IMR-90 (cell line): Measurements from ENCODE around the gene NUB1. TPM values are rescaled to one million over a fixed set of nuclear protein-coding genes. Genes with fewer than 3 reads are reported as not detected.

ENCODE experiments used
- ATAC-seq: fragments of 200-7000 bp; cut with Tn5 transposase; 2 replicates; pipeline ENCODE4 v1.9.1; 2020; ENCODE audit warnings: low read depth, mild to moderate bottlenecking, moderate library complexity
- BruUV-seq: library from RNA; stranded (reverse); fragments of 400-500 nt; replicated peaks from 2 replicates; lab custom pipeline; 2021; lab: Mats Ljungman, UMichigan
- CTCF ChIA-PET: fragments of 300-600 bp; formaldehyde crosslinking; extraction: SDS; loops from one replicate; lab custom pipeline; 2021; ENCODE audit warnings: antibody characterized with exemption; lab: Yijun Ruan, JAX
- POLR2A ChIA-PET: fragments of 300-600 bp; sonication (Branson Sonifier 250); formaldehyde crosslinking; loops from one replicate; lab custom pipeline; 2022; ENCODE audit warnings: antibody characterized with exemption; ENCODE audit not compliant: unreplicated experiment; lab: Charles Lee
- DNase-seq: peaks from one replicate; pipeline ENCODE4 v3.0.0; 2013
- H2AFZ ChIP-seq: replicated peaks from 2 replicates; pipeline ENCODE3; 2013; ENCODE audit warnings: low read length, mild to moderate bottlenecking; ENCODE audit not compliant: poor library complexity
- H2AK5ac ChIP-seq: 2 replicates; pipeline ENCODE4 v1.6.1; 2013; ENCODE audit warnings: low read depth, low read length, inconsistent platforms
- H2AK9ac ChIP-seq: replicated peaks from 2 replicates; pipeline ENCODE3; 2013; ENCODE audit warnings: mild to moderate bottlenecking, low read depth, low read length, moderate library complexity; ENCODE audit not compliant: poor library complexity
- H2BK120ac ChIP-seq: 2 replicates; pipeline ENCODE4 v1.6.1; 2013; ENCODE audit warnings: low read depth, low read length, inconsistent platforms
- H2BK15ac ChIP-seq: 3 replicates; pipeline ENCODE4 v1.6.1; 2013; ENCODE audit warnings: low read depth, low read length, inconsistent platforms
- H2BK20ac ChIP-seq: 2 replicates; pipeline ENCODE4 v1.6.1; 2013; ENCODE audit warnings: low read depth, mild to moderate bottlenecking, inconsistent platforms, low read length, moderate library complexity
- H2BK5ac ChIP-seq: 2 replicates; pipeline ENCODE4 v1.6.1; 2013; ENCODE audit warnings: mild to moderate bottlenecking, low read depth, low read length, inconsistent platforms; ENCODE audit not compliant: poor library complexity, severe bottlenecking
- H3K14ac ChIP-seq: replicated peaks from 2 replicates; pipeline ENCODE4 v1.6.1; 2013; ENCODE audit warnings: low read depth, low read length, inconsistent platforms
- H3K18ac ChIP-seq: 2 replicates; pipeline ENCODE4 v1.6.1; 2013; ENCODE audit warnings: low read depth, low read length, control low read depth
- H3K23ac ChIP-seq: 2 replicates; pipeline ENCODE4 v1.6.1; 2013; ENCODE audit warnings: low read depth, low read length, inconsistent platforms
- H3K27ac ChIP-seq: 2 replicates; pipeline ENCODE4 v1.5.1; 2013; ENCODE audit warnings: mild to moderate bottlenecking, control low read depth, low read length; ENCODE audit not compliant: insufficient read depth
- H3K27me3 ChIP-seq: 2 replicates; pipeline ENCODE4 v1.6.1; 2013; ENCODE audit warnings: low read length; ENCODE audit not compliant: control insufficient read depth, insufficient read depth
- H3K36me3 ChIP-seq: 2 replicates; pipeline ENCODE4 v1.6.1; 2013; ENCODE audit warnings: low read length, mixed read lengths; ENCODE audit not compliant: control insufficient read depth, insufficient read depth
- H3K4ac ChIP-seq: 2 replicates; pipeline ENCODE4 v1.6.1; 2013; ENCODE audit warnings: low read depth, low read length, inconsistent platforms
- H3K4me1 ChIP-seq: 2 replicates; pipeline ENCODE4 v1.6.1; 2013; ENCODE audit warnings: low read length, mixed read lengths; ENCODE audit not compliant: control insufficient read depth, insufficient read depth
- H3K4me2 ChIP-seq: 2 replicates; pipeline ENCODE4 v1.6.1; 2013; ENCODE audit warnings: low read depth, mild to moderate bottlenecking, control low read depth, low read length, moderate library complexity
- H3K4me3 ChIP-seq: 2 replicates; pipeline ENCODE4 v1.5.1; 2013; ENCODE audit warnings: low read depth, mild to moderate bottlenecking, control low read depth, low read length, moderate library complexity; ENCODE audit not compliant: insufficient read depth
- H3K56ac ChIP-seq: 2 replicates; pipeline ENCODE4 v1.6.1; 2013; ENCODE audit warnings: low read length, inconsistent platforms; ENCODE audit not compliant: insufficient read depth; ENCODE audit errors: extremely low read depth
- H3K79me1 ChIP-seq, 2 experiments: 2 replicates each; pipeline ENCODE4 v1.6.1; 2013; ENCODE audit warnings: low read length in 2 of 2, inconsistent platforms in 1 of 2, low read depth in 1 of 2
- H3K9ac ChIP-seq: 2 replicates; pipeline ENCODE4 v1.6.1; 2013; ENCODE audit warnings: low read depth, low read length, control low read depth
- H3K9me1 ChIP-seq: 2 replicates; pipeline ENCODE4 v1.6.1; 2013; ENCODE audit warnings: low read length, inconsistent platforms; ENCODE audit not compliant: insufficient read depth
- H3K9me3 ChIP-seq: 2 replicates; pipeline ENCODE4 v1.6.1; 2013; ENCODE audit warnings: low read length; ENCODE audit not compliant: control insufficient read depth, insufficient read depth
- H4K20me1 ChIP-seq: 2 replicates; pipeline ENCODE4 v1.6.1; 2013; ENCODE audit warnings: low read length, inconsistent platforms; ENCODE audit not compliant: insufficient read depth
- H4K5ac ChIP-seq: 2 replicates; pipeline ENCODE4 v1.6.1; 2013; ENCODE audit warnings: mild to moderate bottlenecking, low read depth, low read length, control low read depth
- H4K8ac ChIP-seq, 2 experiments: 2 replicates each; pipeline ENCODE4 v1.6.1; 2013; ENCODE audit warnings: low read depth in 2 of 2, low read length in 2 of 2, control low read depth in 1 of 2, inconsistent platforms in 1 of 2
- H4K91ac ChIP-seq: 2 replicates; pipeline ENCODE4 v1.6.1; 2013; ENCODE audit warnings: low read depth, low read length, inconsistent platforms; ENCODE audit not compliant: insufficient read depth
- BHLHE40 ChIP-seq: fragments of 150-350 bp; IDR thresholded peaks from 2 replicates; pipeline ENCODE4 v1.6.1; 2016; ENCODE audit warnings: mild to moderate bottlenecking, low read depth, low read length
- CEBPB ChIP-seq: IDR thresholded peaks from 2 replicates; pipeline ENCODE4 v1.6.1; 2012; ENCODE audit warnings: low read depth, low read length, improper control_type of control experiment
- FOS ChIP-seq: fragments of 150-350 bp; IDR thresholded peaks from 2 replicates; pipeline ENCODE4 v1.6.1; 2016; ENCODE audit warnings: low read depth, low read length
- MAFK ChIP-seq: IDR thresholded peaks from 2 replicates; pipeline ENCODE4 v1.6.1; 2012; ENCODE audit warnings: low read depth, low read length, improper control_type of control experiment
- MAZ ChIP-seq: IDR thresholded peaks from 2 replicates; pipeline ENCODE4 v1.6.1; 2012; ENCODE audit warnings: low read depth, mild to moderate bottlenecking, low read length, improper control_type of control experiment, moderate library complexity, borderline replicate concordance
- MXI1 ChIP-seq: IDR thresholded peaks from 2 replicates; pipeline ENCODE4 v1.6.1; 2012; ENCODE audit warnings: low read depth, mild to moderate bottlenecking, low read length, moderate library complexity, borderline replicate concordance
- POLR2A ChIP-seq: IDR thresholded peaks from 2 replicates; pipeline ENCODE4 v1.6.1; 2012; ENCODE audit warnings: mild to moderate bottlenecking, low read depth, low read length
- WGBS, 2 experiments: methylation state at CpG; one replicate each; pipeline versions ENCODE4 v1.1.5 to v1.1.7; 2013; ENCODE audit warnings: missing lambda C conversion rate in 2 of 2; ENCODE audit not compliant: insufficient read length in 1 of 2; ENCODE audit errors: extremely low coverage in 2 of 2; 5-methylcytosine and 5-hydroxymethylcytosine counted together
- dilution Hi-C: fragments of 300-500 bp; cut with HindIII; formaldehyde crosslinking; loops from one replicate; pipeline ENCODE4 v1.14.3; 2018; ENCODE audit warnings: low sequenced_read_pairs; ENCODE audit not compliant: unreplicated experiment
- in situ Hi-C: fragments of 300-500 bp; cut with MboI; formaldehyde crosslinking; loops from 3 replicates; pipeline ENCODE4 v1.14.3; 2019; ENCODE audit warnings: low sequenced_read_pairs, inconsistent platforms, mixed read lengths
- intact Hi-C: fragments of 100-400 bp; cut with micrococcal nuclease; formaldehyde crosslinking; loops from 2 replicates; pipeline ENCODE4 v1.10.0; 2022
- polyA plus RNA-seq, 3 experiments: library from polyadenylated mRNA; depleted of rRNA; stranded (reverse); fragments of >200 nt; gene quantifications; 2 replicates each; pipeline ENCODE4 v1.2.3, GENCODE V29; 2012; ENCODE audit warnings: low replicate concordance in 1 of 3
- total RNA-seq: library from RNA; depleted of rRNA; stranded (reverse); fragments of >200 nt; gene quantifications from 2 replicates; pipeline ENCODE4 v1.2.3, GENCODE V29; 2012
- TF ChIP-seq, protein P1 (sequence below): conservative IDR thresholded peaks from 2 replicates; pipeline ENCODE4 v1.5.1; 2012; ENCODE audit warnings: mild to moderate bottlenecking, low read depth, low read length, improper control_type of control experiment

Gene NUB1
- total and polyA plus RNA-seq, 2 of the 4 experiments (the other 2 are of a cell fraction) = 20.1 to 29.7 TPM

DNA sequence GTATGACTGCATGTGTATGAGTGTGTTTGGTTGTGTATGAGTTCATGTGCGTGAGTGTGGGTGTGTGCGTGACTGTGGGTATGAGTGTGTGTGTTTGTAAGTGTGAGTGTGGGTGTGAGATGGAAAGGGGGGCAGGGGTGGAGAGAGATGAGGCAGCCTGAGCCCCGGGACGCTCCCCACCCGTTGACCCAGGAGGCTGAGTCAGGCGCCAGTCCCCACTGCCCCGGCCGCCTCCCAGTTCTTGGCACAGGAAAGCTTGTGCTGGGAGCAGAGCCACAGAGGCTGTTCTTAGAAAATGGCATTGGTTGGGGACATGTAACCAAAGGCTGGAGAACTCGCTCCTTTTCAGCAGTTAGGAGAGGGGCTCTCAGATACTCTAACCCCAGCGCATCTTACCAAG, 27.8 kb upstream of the NUB1 start:
- TF ChIP-seq CEBPB (no peak), FOS (peak; percentile 57), POLR2A (no peak), MAFK (no peak), MXI1 (no peak), BHLHE40 (peak; percentile 32; the same call in 1 of the 2 replicates), MAZ (peak; percentile 57)
- TF ChIP-seq, protein P1, sequence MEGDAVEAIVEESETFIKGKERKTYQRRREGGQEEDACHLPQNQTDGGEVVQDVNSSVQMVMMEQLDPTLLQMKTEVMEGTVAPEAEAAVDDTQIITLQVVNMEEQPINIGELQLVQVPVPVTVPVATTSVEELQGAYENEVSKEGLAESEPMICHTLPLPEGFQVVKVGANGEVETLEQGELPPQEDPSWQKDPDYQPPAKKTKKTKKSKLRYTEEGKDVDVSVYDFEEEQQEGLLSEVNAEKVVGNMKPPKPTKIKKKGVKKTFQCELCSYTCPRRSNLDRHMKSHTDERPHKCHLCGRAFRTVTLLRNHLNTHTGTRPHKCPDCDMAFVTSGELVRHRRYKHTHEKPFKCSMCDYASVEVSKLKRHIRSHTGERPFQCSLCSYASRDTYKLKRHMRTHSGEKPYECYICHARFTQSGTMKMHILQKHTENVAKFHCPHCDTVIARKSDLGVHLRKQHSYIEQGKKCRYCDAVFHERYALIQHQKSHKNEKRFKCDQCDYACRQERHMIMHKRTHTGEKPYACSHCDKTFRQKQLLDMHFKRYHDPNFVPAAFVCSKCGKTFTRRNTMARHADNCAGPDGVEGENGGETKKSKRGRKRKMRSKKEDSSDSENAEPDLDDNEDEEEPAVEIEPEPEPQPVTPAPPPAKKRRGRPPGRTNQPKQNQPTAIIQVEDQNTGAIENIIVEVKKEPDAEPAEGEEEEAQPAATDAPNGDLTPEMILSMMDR = no peak
- no peak overlapping the region for H3K4me2 ChIP-seq
- POLR2A ChIA-PET = no interaction called here
- H4K91ac ChIP-seq = peak overlapping the region; percentile 41; the same call in 1 of the 2 replicates
- DNase-seq = peak; percentile 61
- H3K9ac ChIP-seq = no peak overlapping the region
- H3K27me3 ChIP-seq = peaks cover 5% of the 10 kb centered on the region; the same call in 1 of the 2 replicates
- in situ Hi-C loops (no loop called here), dilution Hi-C loops (no loop called here), intact Hi-C loops (loop anchor here (5.0 kb wide), 1 partner anchor 443 kb away; no protein-coding TSS in a partner anchor)
- H3K4me1 ChIP-seq = peaks cover 10% of the 10 kb centered on the region; the same call in 1 of the 2 replicates
- 100% methylated on average over 1 of the region's 10 CpGs; no CpG with 5 or more reads in 1 of the 2 experiments for WGBS, 2 experiments
- H2AFZ ChIP-seq = peak overlapping the region; percentile 82
- no peak overlapping the region for H3K14ac ChIP-seq
- no peak overlapping the region; the same call in 1 of the 2 replicates for H3K56ac ChIP-seq
- peak overlapping the region; percentile 82 for H2AK5ac ChIP-seq
- peaks cover 10% of the 10 kb centered on the region for H3K9me1 ChIP-seq
- no peak overlapping the region for H3K23ac ChIP-seq
- no peaks in the 10 kb centered on the region for H3K36me3 ChIP-seq
- CTCF ChIA-PET = interaction anchor here (1.0 to 3.9 kb wide), 3 partner anchors 11 to 135 kb away, joined by 5 to 38 read pairs (median 10); no protein-coding TSS in a partner anchor
- H3K4me3 ChIP-seq = no peak overlapping the region
- peak; percentile 62 for ATAC-seq
- H2BK15ac ChIP-seq = 0 out of 3 replicates have a peak overlapping the region, but pooled peaks have one; percentile 36
- H3K4ac ChIP-seq = no peak overlapping the region; the same call in 1 of the 2 replicates
- no peak overlapping the region for H3K18ac ChIP-seq
- H3K27ac ChIP-seq = no peak overlapping the region
- H2AK9ac ChIP-seq = peak overlapping the region; percentile 42
- 0 out of 2 replicates have a peak overlapping the region, but pooled peaks have one; percentile 6 for H2BK20ac ChIP-seq
- no peaks in the 10 kb centered on the region for H4K20me1 ChIP-seq
- no peak overlapping the region for H4K5ac ChIP-seq
- H3K79me1 ChIP-seq = no peaks in the 10 kb centered on the region
- no peak overlapping the region for H2BK120ac ChIP-seq
- H3K9me3 ChIP-seq = peaks cover 7% of the 10 kb centered on the region
- BruUV-seq = no TSS peak
- H4K8ac ChIP-seq = peak overlapping the region; percentile 55 to 76; a peak in 3 of 4 replicates
- H2BK5ac ChIP-seq = peak overlapping the region; percentile 86
